IPS-20b (cell line): ENCODE results near the gene CFAP251.
"Not testable (repeated sequence)": the region's sequence is repeated elsewhere in the genome, so short reads cannot be mapped to it uniquely, and the experiment has no call there.

Experiments used
- H3K27ac ChIP-seq: one replicate; pipeline ENCODE4 v1.5.1; 2013; ENCODE audit warnings: low read length
- H3K27me3 ChIP-seq: 2 replicates; pipeline ENCODE4 v1.6.1; 2013; ENCODE audit warnings: mild to moderate bottlenecking, low read length, inconsistent platforms; ENCODE audit not compliant: insufficient read depth
- H3K36me3 ChIP-seq: 2 replicates; pipeline ENCODE4 v1.6.1; 2013; ENCODE audit warnings: low read depth, mild to moderate bottlenecking, inconsistent platforms, low read length, moderate library complexity; ENCODE audit not compliant: insufficient read depth
- H3K4me1 ChIP-seq: 2 replicates; pipeline ENCODE4 v1.6.1; 2013; ENCODE audit warnings: mild to moderate bottlenecking, control low read depth, inconsistent platforms, low read length, moderate library complexity; ENCODE audit not compliant: insufficient read depth
- H3K4me3 ChIP-seq: 2 replicates; pipeline ENCODE4 v1.5.1; 2013; ENCODE audit warnings: mild to moderate bottlenecking, low read length, inconsistent platforms
- H3K9ac ChIP-seq: 2 replicates; pipeline ENCODE4 v1.6.1; 2013; ENCODE audit warnings: low read depth, mild to moderate bottlenecking, inconsistent platforms, low read length, moderate library complexity
- H3K9me3 ChIP-seq: 2 replicates; pipeline ENCODE4 v1.6.1; 2013; ENCODE audit warnings: mild to moderate bottlenecking, low read depth, low read length, inconsistent platforms; ENCODE audit not compliant: insufficient read depth

The CFAP251 gene

DNA sequence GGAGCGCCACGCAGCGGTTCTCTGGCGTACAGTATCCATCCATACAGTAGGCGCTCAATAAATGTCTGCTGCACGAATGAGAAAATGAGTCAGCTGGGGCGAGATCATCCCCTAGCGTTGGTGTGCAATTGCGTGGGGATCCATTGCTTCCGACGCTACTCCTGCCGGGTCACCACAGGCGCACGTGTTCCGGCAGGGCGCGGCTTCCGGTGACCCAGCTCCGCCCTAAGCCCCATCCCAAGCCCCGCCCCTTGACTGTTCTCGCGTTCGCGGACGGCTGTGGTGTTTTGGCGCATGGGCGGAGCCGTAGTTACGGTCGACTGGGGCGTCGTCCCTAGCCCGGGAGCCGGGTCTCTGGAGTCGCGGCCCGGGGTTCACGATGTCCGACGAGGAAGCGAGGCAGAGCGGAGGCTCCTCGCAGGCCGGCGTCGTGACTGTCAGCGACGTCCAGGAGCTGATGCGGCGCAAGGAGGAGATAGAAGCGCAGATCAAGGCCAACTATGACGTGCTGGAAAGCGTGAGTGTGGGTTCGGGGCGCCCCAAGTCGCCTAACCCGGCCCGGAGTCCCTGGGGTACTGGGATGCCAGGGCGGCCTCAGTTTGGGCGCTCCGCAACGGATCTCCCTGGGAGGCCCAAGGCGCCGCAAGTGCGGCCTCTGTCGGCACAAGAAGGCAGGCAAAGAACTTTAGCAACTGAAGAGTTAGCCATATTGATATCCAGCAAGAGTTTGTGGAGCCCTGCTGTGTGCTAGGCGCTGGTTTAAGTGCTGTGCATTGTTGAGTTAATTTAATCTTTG, 29.7 kb upstream of the CFAP251 start, which contains the start of gene PSMD9:
PSMD9 (plus strand) TSS at position 313 of the 796 bp plus-strand sequence; CDS start at position 380, 67 bp downstream.
- H3K36me3 ChIP-seq: peaks cover 6% of the 10 kb centered on the region; the same call in 1 of the 2 replicates
- H3K4me1 ChIP-seq: peaks cover 6% of the 10 kb centered on the region; the same call in 1 of the 2 replicates
- H3K9me3 ChIP-seq: no peaks in the 10 kb centered on the region
- H3K4me3 ChIP-seq: peak within 1 kb of the TSS; percentile 90
- H3K27ac ChIP-seq: no peak within 1 kb of the TSS
- H3K9ac ChIP-seq: peak within 1 kb of the TSS; percentile 91
- peaks cover 9% of the 10 kb centered on the region; the same call in 1 of the 2 replicates for H3K27me3 ChIP-seq

DNA sequence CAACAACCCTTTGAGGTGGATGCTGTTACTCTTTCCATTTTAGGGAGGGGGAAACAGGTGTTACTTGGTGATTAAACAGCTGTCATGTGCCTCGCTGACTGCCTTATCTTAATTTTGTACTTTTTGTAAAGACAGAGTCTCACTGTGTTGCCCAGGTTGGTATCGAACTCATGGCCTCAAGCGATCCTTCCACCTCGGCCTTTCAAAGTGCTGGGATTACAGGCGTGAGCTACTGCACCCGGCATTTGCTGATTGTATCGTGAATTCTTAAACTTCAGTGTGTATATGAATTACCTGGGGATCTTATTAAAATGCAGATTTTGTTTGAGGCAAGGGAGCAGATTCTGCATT, 29.1 kb upstream of the CFAP251 start:
- H3K36me3 ChIP-seq: peaks cover 6% of the 10 kb centered on the region; the same call in 1 of the 2 replicates
- no peaks in the 10 kb centered on the region for H3K9me3 ChIP-seq
- H3K4me3 ChIP-seq: peak overlapping the region; percentile 90
- H3K27me3 ChIP-seq: peaks cover 9% of the 10 kb centered on the region; the same call in 1 of the 2 replicates
- H3K27ac ChIP-seq: no peak overlapping the region
- peak overlapping the region; percentile 91 for H3K9ac ChIP-seq
- H3K4me1 ChIP-seq: peaks cover 5% of the 10 kb centered on the region; the same call in 1 of the 2 replicates

DNA sequence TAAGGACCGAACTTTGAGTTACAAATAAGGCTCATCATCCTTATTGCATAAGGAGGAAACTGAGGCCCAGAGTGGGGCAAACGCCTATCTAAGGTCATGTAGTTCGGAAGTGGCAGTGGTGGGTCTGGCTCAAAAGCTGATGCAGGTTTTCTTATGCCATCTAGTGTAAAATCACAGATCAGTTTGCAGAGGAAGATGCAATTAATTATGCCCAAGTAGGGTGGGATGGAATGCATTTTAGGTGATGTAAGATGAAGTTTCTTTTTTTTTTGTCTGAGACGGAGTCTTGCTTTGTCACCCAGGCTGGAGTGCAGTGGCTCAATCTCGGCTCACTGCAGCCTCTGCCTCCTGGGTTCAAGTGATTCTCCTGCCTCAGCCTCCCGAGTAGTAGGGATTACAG, 28.7 kb upstream of the CFAP251 start:
- H3K9ac ChIP-seq: peak overlapping the region; percentile 91; the same call in 1 of the 2 replicates
- not testable (repeated sequence) for H3K27me3 ChIP-seq, H3K27ac ChIP-seq, H3K9me3 ChIP-seq, H3K36me3 ChIP-seq, H3K4me1 ChIP-seq
- peak overlapping the region; percentile 90 for H3K4me3 ChIP-seq

GRCh38 chr12:121892673-121893561, 25.5 kb upstream of the CFAP251 start:
- no peak overlapping the region for H3K27ac ChIP-seq
- no peak overlapping the region for H3K4me3 ChIP-seq
- H3K36me3 ChIP-seq: peaks cover 23% of the 10 kb centered on the region
- H3K9me3 ChIP-seq: no peaks in the 10 kb centered on the region
- H3K4me1 ChIP-seq: peaks cover 5% of the 10 kb centered on the region; the same call in 1 of the 2 replicates
- H3K27me3 ChIP-seq: peaks cover 9% of the 10 kb centered on the region; the same call in 1 of the 2 replicates
- no peak overlapping the region for H3K9ac ChIP-seq

- Histone ChIP-seq H3K36me3 (peaks cover 29% of the 10 kb centered on the region), H3K4me1 (peaks cover 5% of the 10 kb centered on the region; the same call in 1 of the 2 replicates), H3K9me3 (no peaks in the 10 kb centered on the region), H3K9ac (no peak overlapping the region), H3K4me3 (no peak overlapping the region), H3K27me3 (peaks cover 9% of the 10 kb centered on the region; the same call in 1 of the 2 replicates), H3K27ac (no peak overlapping the region)
Observed at GRCh38 chr12:121893961-121894460, 24.4 kb upstream of the CFAP251 start.

DNA sequence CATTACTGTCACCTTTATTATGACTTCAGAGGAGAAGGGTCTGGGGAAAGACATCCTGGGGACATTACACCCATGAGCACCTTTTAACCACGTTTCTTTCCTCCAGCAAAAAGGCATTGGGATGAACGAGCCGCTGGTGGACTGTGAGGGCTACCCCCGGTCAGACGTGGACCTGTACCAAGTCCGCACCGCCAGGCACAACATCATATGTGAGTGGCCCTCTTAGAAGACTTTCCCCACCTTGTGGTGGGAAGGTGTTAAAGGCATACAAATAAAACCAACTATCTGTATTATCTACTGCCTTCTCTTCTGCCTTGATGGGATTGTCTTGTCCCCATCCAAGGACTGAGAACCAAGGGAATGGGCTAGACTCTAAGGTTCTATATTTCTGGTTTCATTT, 23.8 kb upstream of the CFAP251 start:
- Histone ChIP-seq H3K27me3 (peaks cover 6% of the 10 kb centered on the region; the same call in 1 of the 2 replicates), H3K4me3 (no peak overlapping the region), H3K9ac (no peak overlapping the region), H3K36me3 (peaks cover 35% of the 10 kb centered on the region), H3K4me1 (0 out of 2 replicates have a peak, but pooled peaks cover under 1% of the 10 kb centered on the region), H3K27ac (no peak overlapping the region), H3K9me3 (no peaks in the 10 kb centered on the region)

GRCh38 chr12:121898287-121898686, 20.1 kb upstream of the CFAP251 start:
- peaks cover 55% of the 10 kb centered on the region for H3K36me3 ChIP-seq
- no peak overlapping the region for H3K4me3 ChIP-seq
- H3K27ac ChIP-seq: no peak overlapping the region

GRCh38 chr12:121899590-121899989, 18.8 kb upstream of the CFAP251 start:
- Histone ChIP-seq H3K4me3 (no peak overlapping the region), H3K4me1 (no peaks in the 10 kb centered on the region), H3K9me3 (no peaks in the 10 kb centered on the region), H3K27ac (no peak overlapping the region), H3K36me3 (peaks cover 63% of the 10 kb centered on the region), H3K27me3 (no peaks in the 10 kb centered on the region), H3K9ac (no peak overlapping the region)

More at GRCh38 chr12:121898287-121898686, 20.1 kb upstream of the CFAP251 start:
- Histone ChIP-seq H3K9ac (no peak overlapping the region), H3K9me3 (no peaks in the 10 kb centered on the region), H3K4me1 (no peaks in the 10 kb centered on the region), H3K27me3 (no peaks in the 10 kb centered on the region)

- Histone ChIP-seq H3K4me3 (no peak overlapping the region), H3K9me3 (no peaks in the 10 kb centered on the region), H3K9ac (no peak overlapping the region), H3K27me3 (no peaks in the 10 kb centered on the region), H3K27ac (no peak overlapping the region), H3K36me3 (peaks cover 55% of the 10 kb centered on the region), H3K4me1 (no peaks in the 10 kb centered on the region)
Observed at GRCh38 chr12:121903202-121903601, 15.2 kb upstream of the CFAP251 start.

DNA sequence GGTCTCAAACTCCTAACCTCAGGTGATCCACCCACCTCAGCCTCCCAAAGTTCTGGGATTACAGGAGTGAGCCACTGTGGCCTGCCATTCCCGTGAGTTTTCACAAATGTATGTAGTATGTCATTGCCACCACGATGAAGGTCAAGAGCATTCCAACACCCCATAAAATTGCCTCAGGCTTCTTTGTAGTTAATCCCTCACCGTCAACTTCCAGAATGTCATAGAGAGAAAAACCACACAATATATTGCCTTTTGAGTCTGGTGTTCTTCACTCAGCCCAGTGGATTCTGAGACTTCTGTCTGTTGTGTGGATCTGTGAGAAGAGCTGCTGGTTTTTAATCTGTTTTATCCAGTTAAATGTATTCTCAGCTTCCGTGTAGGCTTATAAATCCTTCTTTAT, 12.6 kb upstream of the CFAP251 start:
- Histone ChIP-seq H3K4me3 (no peak overlapping the region), H3K27me3 (no peaks in the 10 kb centered on the region), H3K4me1 (no peaks in the 10 kb centered on the region), H3K9ac (no peak overlapping the region), H3K36me3 (peaks cover 53% of the 10 kb centered on the region), H3K9me3 (no peaks in the 10 kb centered on the region), H3K27ac (no peak overlapping the region)

- Histone ChIP-seq H3K27ac (no peak overlapping the region), H3K9ac (no peak overlapping the region), H3K4me3 (no peak overlapping the region), H3K4me1 (no peaks in the 10 kb centered on the region), H3K27me3 (no peaks in the 10 kb centered on the region), H3K36me3 (peaks cover 32% of the 10 kb centered on the region), H3K9me3 (no peaks in the 10 kb centered on the region)
Observed at GRCh38 chr12:121908702-121909101, 9.7 kb upstream of the CFAP251 start.
